Suprapubic skin (tissue), 4 donors: ENCODE results near the gene GNS. TPM values are rescaled to one million over a fixed set of nuclear protein-coding genes. Genes with fewer than 3 reads are reported as not detected.
"Not testable (repeated sequence)": the region's sequence is repeated elsewhere in the genome, so short reads cannot be mapped to it uniquely, and the experiment has no call there.

Experiments
- DNase-seq, 2 donors: peaks; one replicate each; pipeline ENCODE4 v3.0.0-alpha.2; 2019; ENCODE audit warnings: low spot score in 2 of 2
- H3K27ac ChIP-seq: fragments of 200-600 bp; sonication (generic); one replicate; pipeline ENCODE4 v1.5.1; 2019
- H3K27me3 ChIP-seq: fragments of 200-600 bp; sonication (generic); one replicate; pipeline ENCODE4 v1.5.1; 2019
- H3K36me3 ChIP-seq: fragments of 200-600 bp; sonication (generic); one replicate; pipeline ENCODE4 v1.5.1; 2019
- H3K4me1 ChIP-seq: fragments of 200-600 bp; sonication (generic); one replicate; pipeline ENCODE4 v1.5.1; 2019
- H3K4me3 ChIP-seq: fragments of 200-600 bp; sonication (generic); one replicate; pipeline ENCODE4 v1.5.1; 2019; ENCODE audit warnings: mild to moderate bottlenecking
- H3K9me3 ChIP-seq: fragments of 200-600 bp; sonication (generic); one replicate; pipeline ENCODE4 v1.5.1; 2019
- EP300 ChIP-seq: sonication (generic); formaldehyde crosslinking; IDR thresholded peaks from one replicate; pipeline ENCODE4 v1.6.1; 2017; ENCODE audit warnings: antibody characterized with exemption
- POLR2A ChIP-seq, 2 donors: fragments of 450-650 bp; IDR thresholded peaks; one replicate each; pipeline ENCODE4 v1.6.1; 2017; ENCODE audit warnings: antibody characterized with exemption in 2 of 2, mild to moderate bottlenecking in 2 of 2, moderate library complexity in 2 of 2
- POLR2AphosphoS5 ChIP-seq, 3 donors: sonication (generic); formaldehyde crosslinking; IDR thresholded peaks; one replicate each; pipeline ENCODE4 v1.6.1; 2017; ENCODE audit warnings: antibody characterized with exemption in 3 of 3
- WGBS: methylation state at CpG from one replicate; pipeline ENCODE4 v1.1.5; 2018; 5-methylcytosine and 5-hydroxymethylcytosine counted together
- total RNA-seq, 4 donors: library from RNA; depleted of rRNA; stranded (reverse); fragments of >200 nt; gene quantifications; one replicate each; pipeline ENCODE4 v1.1.0, GENCODE V29; 2016
- TF ChIP-seq, protein P1 (sequence below), 2 donors: fragments of 200-600 bp in 1 of 2; fragments of 450-650 bp in 1 of 2; sonication (generic) in 1 of 2; IDR thresholded peaks; one replicate each; pipeline ENCODE4 v1.5.1; 2016 to 2019; ENCODE audit warnings: antibody characterized with exemption in 2 of 2, mild to moderate bottlenecking in 1 of 2, moderate library complexity in 1 of 2

The GNS gene
- total RNA-seq, 4 donors from 2014 or later, result 46.7 to 56.7 (median 49.6) TPM

DNA sequence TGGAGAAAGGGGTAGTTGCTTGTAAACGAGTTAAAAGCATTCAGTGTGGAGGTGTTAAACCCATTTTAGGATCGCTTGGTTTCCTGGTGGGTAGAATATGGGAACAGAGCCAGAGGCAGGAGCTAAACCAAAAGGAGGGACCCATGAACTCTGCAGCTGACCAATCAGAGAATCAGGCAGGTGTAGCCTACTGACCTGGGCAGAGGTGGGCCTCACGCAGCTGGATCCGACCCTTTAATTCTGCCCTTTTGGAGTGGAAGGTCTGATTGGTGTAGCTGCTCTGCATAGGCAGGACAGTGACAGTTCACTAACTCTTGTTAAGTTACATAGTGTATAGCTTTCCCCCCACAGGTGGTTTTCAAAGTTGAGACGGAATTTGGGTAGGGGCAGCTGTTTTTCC is 63.7 kb downstream of the GNS start:
- WGBS, result 77% methylated on average over 5 of the region's 5 CpGs
- Histone ChIP-seq H3K4me3 (no peak overlapping the region), H3K36me3 (peaks cover 9% of the 10 kb centered on the region), H3K27me3 (no peaks in the 10 kb centered on the region), H3K4me1 (no peaks in the 10 kb centered on the region), H3K9me3 (no peaks in the 10 kb centered on the region), H3K27ac (no peak overlapping the region)
- TF ChIP-seq POLR2AphosphoS5 (IDR thresholded peaks at IDR 0.05), result no peak
- TF ChIP-seq, protein P1, sequence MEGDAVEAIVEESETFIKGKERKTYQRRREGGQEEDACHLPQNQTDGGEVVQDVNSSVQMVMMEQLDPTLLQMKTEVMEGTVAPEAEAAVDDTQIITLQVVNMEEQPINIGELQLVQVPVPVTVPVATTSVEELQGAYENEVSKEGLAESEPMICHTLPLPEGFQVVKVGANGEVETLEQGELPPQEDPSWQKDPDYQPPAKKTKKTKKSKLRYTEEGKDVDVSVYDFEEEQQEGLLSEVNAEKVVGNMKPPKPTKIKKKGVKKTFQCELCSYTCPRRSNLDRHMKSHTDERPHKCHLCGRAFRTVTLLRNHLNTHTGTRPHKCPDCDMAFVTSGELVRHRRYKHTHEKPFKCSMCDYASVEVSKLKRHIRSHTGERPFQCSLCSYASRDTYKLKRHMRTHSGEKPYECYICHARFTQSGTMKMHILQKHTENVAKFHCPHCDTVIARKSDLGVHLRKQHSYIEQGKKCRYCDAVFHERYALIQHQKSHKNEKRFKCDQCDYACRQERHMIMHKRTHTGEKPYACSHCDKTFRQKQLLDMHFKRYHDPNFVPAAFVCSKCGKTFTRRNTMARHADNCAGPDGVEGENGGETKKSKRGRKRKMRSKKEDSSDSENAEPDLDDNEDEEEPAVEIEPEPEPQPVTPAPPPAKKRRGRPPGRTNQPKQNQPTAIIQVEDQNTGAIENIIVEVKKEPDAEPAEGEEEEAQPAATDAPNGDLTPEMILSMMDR (IDR thresholded peaks at IDR 0.05), result no peak
- TF ChIP-seq EP300, result no peak
- TF ChIP-seq POLR2A (IDR thresholded peaks at IDR 0.05), result no peak
- no peak for DNase-seq

DNA sequence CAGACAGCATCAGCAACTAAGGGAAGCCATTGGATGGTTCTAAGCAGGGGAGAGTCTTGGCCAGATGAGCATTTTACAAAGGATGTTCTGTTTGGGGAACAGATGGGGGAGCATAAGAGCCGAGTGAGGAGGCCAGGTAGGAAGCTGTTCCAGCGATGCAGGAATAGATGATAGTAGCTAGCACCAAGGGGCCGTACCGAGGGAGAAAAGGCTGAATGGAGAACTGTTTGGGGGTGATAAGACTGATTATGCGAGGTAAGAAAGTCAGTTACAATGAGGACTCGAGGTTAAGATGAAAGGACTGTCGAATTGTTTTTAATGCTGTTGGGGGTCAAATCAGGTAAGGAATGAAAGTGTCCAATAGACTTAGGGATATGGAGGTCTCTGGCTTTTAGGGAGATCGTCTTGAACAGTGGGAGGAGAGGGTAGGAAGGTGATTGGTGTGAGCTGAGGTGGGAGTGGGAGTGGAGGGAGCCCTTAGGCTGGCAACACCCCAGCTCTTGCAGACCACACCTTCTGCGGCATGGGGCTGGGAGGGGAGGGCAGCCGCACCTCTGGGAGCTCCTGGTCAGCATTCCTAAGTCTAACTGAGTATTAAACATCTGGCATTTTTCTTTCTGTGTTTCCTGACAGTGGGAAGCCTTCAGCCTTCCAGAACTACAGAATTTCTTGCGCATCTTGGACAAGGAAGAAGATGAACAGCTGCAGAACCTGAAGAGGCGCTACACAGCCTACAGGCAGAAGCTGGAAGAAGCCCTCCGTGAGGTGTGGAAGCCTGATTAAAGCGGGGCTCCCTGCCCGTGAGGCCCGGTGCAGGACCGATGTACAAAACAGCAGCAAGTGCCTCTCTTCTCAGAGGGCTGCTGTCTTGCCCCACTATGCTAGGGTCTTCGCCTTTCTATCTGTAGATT is 64.8 kb downstream of the GNS start:
- Histone ChIP-seq H3K27me3 (no peaks in the 10 kb centered on the region), H3K36me3 (peaks cover 9% of the 10 kb centered on the region), H3K27ac (no peak overlapping the region), H3K4me1 (no peaks in the 10 kb centered on the region), H3K9me3 (no peaks in the 10 kb centered on the region), H3K4me3 (no peak overlapping the region)
- TF ChIP-seq POLR2A (IDR thresholded peaks at IDR 0.05) (no peak), POLR2AphosphoS5 (IDR thresholded peaks at IDR 0.05) (no peak), EP300 (no peak)
- TF ChIP-seq, protein P1 (IDR thresholded peaks at IDR 0.05), result no peak
- DNase-seq, result no peak
- WGBS, result 84% methylated on average over 18 of the region's 18 CpGs

DNA sequence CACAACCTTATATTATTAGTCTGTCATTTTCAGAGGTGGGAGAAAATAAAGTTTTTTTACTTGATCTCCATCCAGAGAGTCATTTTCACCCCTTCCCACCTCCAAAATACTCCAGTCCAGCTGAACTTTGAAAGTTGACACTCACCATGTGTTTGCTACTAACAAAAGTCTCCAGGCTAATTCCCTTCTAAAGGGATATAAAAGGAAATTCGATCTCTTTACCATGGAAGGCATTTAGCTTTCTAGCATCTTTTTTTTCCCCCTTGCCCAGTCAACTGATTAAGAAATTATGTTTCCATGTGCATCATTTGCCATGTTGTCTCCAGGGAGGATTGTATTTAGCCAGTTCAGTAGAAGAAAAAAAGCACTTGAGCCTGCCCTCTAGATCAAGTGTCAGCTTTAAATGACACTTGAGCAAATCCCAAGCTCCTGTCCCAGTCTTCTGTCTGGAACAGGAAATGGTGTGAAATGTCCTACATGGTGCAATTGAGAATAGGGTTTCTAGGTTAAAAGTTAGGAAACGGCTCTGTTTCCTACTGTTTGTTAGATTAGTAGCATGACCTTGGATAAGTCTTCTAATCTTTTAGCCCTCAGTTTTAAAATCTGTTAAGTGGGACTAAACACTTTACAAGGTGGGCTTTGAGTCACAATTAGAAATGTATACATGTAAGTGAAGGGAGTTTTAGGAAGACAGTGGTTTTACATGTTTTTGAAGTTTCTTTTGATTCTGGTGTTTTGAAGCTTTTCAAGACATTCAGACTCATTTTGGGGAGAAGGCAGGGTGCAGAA is 67.2 kb downstream of the GNS start:
- H3K9me3 ChIP-seq, result no peaks in the 10 kb centered on the region
- H3K27me3 ChIP-seq, result no peaks in the 10 kb centered on the region
- TF ChIP-seq, protein P1 (IDR thresholded peaks at IDR 0.05), result no peak
- TF ChIP-seq POLR2A (IDR thresholded peaks at IDR 0.05) (no peak), EP300 (no peak), POLR2AphosphoS5 (IDR thresholded peaks at IDR 0.05) (no peak)
- DNase-seq, result no peak
- H3K4me3 ChIP-seq, result no peak overlapping the region
- peaks cover 10% of the 10 kb centered on the region for H3K4me1 ChIP-seq
- peaks cover 17% of the 10 kb centered on the region for H3K36me3 ChIP-seq
- WGBS, result 63% methylated on average over 2 of the region's 2 CpGs
- no peak overlapping the region for H3K27ac ChIP-seq

DNA sequence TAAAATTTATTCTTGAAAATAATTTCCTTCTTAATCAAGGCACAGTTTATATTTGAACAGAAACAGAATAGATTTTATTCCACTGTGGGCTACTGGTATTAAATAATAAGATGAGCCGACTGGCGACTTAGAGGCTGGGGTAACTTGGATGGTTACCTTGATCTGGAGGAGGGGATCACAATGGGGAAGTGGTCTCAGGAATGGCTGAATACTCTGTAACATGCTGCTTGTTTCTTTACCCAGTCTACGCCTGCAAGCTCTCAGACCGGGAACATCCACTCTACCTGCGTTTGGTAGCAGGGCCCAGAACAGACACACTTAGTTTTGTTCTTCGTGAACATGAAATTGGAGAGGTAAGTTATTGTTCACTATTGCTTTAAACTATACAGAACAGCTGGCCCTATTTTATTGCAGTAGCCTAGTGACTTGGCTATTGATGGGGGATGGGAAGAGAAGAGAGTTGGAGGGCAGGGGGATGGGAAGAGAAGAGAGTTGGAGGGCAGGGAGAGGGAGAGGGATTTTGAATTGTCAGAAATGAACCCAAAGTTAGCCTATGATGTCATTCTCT is 67.9 kb downstream of the GNS start:
- Histone ChIP-seq H3K27me3 (no peaks in the 10 kb centered on the region), H3K36me3 (peaks cover 22% of the 10 kb centered on the region), H3K4me1 (peaks cover 10% of the 10 kb centered on the region), H3K9me3 (no peaks in the 10 kb centered on the region), H3K27ac (no peak overlapping the region), H3K4me3 (no peak overlapping the region)
- no peak for TF ChIP-seq EP300
- no peak for TF ChIP-seq POLR2A (IDR thresholded peaks at IDR 0.05)
- no peak for TF ChIP-seq POLR2AphosphoS5 (IDR thresholded peaks at IDR 0.05)
- TF ChIP-seq, protein P1 (IDR thresholded peaks at IDR 0.05), result no peak
- WGBS, result 97% methylated on average over 6 of the region's 6 CpGs
- no peak for DNase-seq

DNA sequence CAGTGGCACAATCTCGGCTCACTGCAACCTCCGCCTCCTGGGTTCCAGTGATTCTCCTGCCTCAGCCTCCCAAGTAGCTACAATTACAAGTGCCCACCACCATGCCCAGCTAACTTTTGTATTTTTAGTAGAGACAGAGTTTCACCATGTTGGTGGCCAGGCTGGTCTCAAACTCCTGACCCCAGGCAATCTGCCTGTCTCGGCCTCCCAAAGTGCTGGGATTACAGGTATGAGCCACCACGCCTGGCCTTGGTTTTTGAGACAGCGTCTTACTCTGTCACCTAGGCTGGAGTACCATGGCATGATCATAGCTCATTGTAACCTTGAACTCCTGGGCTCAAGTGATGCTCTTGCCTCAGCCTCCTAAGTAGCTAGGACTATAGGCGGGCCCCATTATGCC is 69.0 kb downstream of the GNS start:
- not testable (repeated sequence) for H3K27ac ChIP-seq, H3K9me3 ChIP-seq, H3K27me3 ChIP-seq, H3K4me3 ChIP-seq, DNase-seq, H3K4me1 ChIP-seq
- 100% methylated on average over 4 of the region's 6 CpGs for WGBS
- H3K36me3 ChIP-seq, result peaks cover 25% of the 10 kb centered on the region
